ENCODE results near the gene RANBP10. TPM values are rescaled to one million over a fixed set of nuclear protein-coding genes. Genes with fewer than 3 reads are reported as not detected.

Gene RANBP10
- total and polyA plus RNA-seq, 4 donors = 9.8 to 15.5 (median 13.8) TPM

DNA sequence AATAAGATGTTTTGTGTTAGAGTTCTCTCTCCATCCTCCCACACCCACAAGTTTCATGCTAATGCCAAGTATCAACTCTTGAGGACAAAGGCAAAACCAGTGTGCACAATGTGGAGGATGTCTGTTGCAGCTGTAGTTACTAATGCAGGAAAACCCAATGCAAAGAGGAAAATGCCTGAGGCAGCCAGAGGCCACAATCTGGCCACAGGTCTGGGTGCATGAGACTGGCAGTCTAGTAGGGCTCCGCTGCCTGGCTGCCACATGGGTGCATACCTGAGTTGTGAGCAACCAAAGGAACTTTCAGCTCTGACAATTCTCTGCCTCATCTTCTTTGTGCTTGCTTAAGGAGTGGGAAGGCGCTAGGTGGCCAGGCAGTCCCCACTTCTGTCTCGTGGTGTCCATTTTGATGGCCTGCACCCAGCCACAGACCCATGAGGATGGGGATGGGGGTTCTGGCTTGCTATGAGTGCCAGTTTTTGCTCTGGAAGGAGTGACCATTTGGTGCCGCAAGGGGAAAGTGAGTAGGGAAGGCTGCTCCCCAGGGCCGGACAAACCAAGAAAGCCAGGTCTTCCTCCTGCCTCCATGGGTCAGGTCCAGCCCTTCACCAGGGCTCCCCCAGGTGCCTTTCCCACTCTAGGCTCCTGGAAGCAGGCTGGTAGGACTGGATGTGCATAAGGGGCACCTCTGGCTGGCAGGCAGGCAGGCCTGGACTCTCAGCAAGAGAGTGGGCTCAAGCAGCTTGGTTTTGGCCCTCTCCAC, 83.0 kb downstream of the RANBP10 start:
- no peak overlapping the region for H3K9ac ChIP-seq (ENCODE audit: low read depth in 1 of 2, low read length in 2 of 2)
- no peak for TF ChIP-seq NR2F2 (IDR thresholded peaks at IDR 0.05)
- no peak for TF ChIP-seq FOXA2 (IDR thresholded peaks at IDR 0.05)
- TF ChIP-seq FOXA1 (IDR thresholded peaks at IDR 0.05) = no peak
- no peak for TF ChIP-seq GABPA (IDR thresholded peaks at IDR 0.05 in 1 of 2, conservative IDR thresholded peaks at IDR 0.05 in 1 of 2)
- no peak for TF ChIP-seq ZBTB33 (IDR thresholded peaks at IDR 0.05)
- TF ChIP-seq, protein P1, sequence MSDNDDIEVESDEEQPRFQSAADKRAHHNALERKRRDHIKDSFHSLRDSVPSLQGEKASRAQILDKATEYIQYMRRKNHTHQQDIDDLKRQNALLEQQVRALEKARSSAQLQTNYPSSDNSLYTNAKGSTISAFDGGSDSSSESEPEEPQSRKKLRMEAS (IDR thresholded peaks at IDR 0.05) = no peak
- no peak for TF ChIP-seq SP1 (IDR thresholded peaks at IDR 0.05)
- TF ChIP-seq HNF4A (conservative IDR thresholded peaks at IDR 0.05) = no peak
- TF ChIP-seq, protein P2, sequence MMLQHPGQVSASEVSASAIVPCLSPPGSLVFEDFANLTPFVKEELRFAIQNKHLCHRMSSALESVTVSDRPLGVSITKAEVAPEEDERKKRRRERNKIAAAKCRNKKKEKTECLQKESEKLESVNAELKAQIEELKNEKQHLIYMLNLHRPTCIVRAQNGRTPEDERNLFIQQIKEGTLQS (IDR thresholded peaks at IDR 0.05) = no peak
- TF ChIP-seq EGR1 (IDR thresholded peaks at IDR 0.05; ENCODE audit: low read depth in 2 of 2) = no peak
- TF ChIP-seq, protein P3, sequence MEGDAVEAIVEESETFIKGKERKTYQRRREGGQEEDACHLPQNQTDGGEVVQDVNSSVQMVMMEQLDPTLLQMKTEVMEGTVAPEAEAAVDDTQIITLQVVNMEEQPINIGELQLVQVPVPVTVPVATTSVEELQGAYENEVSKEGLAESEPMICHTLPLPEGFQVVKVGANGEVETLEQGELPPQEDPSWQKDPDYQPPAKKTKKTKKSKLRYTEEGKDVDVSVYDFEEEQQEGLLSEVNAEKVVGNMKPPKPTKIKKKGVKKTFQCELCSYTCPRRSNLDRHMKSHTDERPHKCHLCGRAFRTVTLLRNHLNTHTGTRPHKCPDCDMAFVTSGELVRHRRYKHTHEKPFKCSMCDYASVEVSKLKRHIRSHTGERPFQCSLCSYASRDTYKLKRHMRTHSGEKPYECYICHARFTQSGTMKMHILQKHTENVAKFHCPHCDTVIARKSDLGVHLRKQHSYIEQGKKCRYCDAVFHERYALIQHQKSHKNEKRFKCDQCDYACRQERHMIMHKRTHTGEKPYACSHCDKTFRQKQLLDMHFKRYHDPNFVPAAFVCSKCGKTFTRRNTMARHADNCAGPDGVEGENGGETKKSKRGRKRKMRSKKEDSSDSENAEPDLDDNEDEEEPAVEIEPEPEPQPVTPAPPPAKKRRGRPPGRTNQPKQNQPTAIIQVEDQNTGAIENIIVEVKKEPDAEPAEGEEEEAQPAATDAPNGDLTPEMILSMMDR (IDR thresholded peaks at IDR 0.05; ENCODE audit: low read depth, low read length, missing input control) = no peak
- no peak for TF ChIP-seq TAF1 (conservative IDR thresholded peaks at IDR 0.05)
- TF ChIP-seq JUND (IDR thresholded peaks at IDR 0.05) = no peak
- TF ChIP-seq, protein P4, sequence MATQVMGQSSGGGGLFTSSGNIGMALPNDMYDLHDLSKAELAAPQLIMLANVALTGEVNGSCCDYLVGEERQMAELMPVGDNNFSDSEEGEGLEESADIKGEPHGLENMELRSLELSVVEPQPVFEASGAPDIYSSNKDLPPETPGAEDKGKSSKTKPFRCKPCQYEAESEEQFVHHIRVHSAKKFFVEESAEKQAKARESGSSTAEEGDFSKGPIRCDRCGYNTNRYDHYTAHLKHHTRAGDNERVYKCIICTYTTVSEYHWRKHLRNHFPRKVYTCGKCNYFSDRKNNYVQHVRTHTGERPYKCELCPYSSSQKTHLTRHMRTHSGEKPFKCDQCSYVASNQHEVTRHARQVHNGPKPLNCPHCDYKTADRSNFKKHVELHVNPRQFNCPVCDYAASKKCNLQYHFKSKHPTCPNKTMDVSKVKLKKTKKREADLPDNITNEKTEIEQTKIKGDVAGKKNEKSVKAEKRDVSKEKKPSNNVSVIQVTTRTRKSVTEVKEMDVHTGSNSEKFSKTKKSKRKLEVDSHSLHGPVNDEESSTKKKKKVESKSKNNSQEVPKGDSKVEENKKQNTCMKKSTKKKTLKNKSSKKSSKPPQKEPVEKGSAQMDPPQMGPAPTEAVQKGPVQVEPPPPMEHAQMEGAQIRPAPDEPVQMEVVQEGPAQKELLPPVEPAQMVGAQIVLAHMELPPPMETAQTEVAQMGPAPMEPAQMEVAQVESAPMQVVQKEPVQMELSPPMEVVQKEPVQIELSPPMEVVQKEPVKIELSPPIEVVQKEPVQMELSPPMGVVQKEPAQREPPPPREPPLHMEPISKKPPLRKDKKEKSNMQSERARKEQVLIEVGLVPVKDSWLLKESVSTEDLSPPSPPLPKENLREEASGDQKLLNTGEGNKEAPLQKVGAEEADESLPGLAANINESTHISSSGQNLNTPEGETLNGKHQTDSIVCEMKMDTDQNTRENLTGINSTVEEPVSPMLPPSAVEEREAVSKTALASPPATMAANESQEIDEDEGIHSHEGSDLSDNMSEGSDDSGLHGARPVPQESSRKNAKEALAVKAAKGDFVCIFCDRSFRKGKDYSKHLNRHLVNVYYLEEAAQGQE (IDR thresholded peaks at IDR 0.05) = no peak
- no peak for TF ChIP-seq YY1 (IDR thresholded peaks at IDR 0.05)
- no peak for DNase-seq (ENCODE audit: low spot score)
- no peak overlapping the region for H3K4me3 ChIP-seq (ENCODE audit: low read depth in 1 of 3, low read length in 3 of 3)
- H3K4me1 ChIP-seq (ENCODE audit: control insufficient read depth in 4 of 4, insufficient read depth in 4 of 4, low read length in 3 of 4) = peaks cover 14 to 49% (median 35%) of the 10 kb centered on the region in 4 donors
- 99% methylated on average over 5 of the region's 5 CpGs for WGBS
- no peaks in the 10 kb centered on the region for H3K27me3 ChIP-seq (ENCODE audit: control insufficient read depth in 4 of 4, insufficient read depth in 4 of 4, low read length in 3 of 4)
- no peaks in the 10 kb centered on the region for H3K9me3 ChIP-seq (ENCODE audit: control insufficient read depth in 4 of 4, low read length in 3 of 4)
- H3K27ac ChIP-seq (ENCODE audit: low read depth in 1 of 2, low read length in 2 of 2) = peak overlapping the region in 1 of 2 donors; percentile 8
- H3K36me3 ChIP-seq (ENCODE audit: control insufficient read depth in 4 of 4, insufficient read depth in 3 of 4, low read depth in 1 of 4, low read length in 3 of 4) = peaks cover 3 to 12% (median 5%) of the 10 kb centered on the region in 4 donors

Measured in liver (tissue), 9 donors.